GM12891 (cell line): ENCODE results near the gene WDR49.

ENCODE experiments used
- POLR2A ChIP-seq: IDR thresholded peaks from 2 replicates; pipeline ENCODE4 v1.6.1; 2011; ENCODE audit warnings: low read depth, low read length, control low read depth
- POLR2AphosphoS5 ChIP-seq: IDR thresholded peaks from 2 replicates; pipeline ENCODE4 v1.6.1; 2011; ENCODE audit warnings: low read depth, low read length, control low read depth

DNA sequence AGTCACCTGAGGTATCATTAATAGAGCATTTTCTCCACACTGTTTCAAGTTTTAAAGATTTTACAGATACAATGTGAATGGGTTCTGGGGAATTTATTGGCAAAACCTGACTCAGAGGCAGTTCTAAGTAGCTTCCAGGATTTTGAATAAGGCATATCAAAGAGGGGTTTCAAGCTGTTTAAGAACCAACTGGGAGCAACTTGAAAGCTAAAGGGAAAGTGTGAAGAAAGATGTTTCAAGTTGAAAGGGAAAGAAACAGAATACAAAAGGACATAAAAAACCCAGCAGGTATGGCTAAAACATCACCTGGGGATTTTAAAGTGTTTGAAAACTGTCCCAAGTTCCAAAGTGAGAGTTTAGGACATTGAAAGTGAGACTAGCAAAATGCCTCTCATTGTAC, 162.1 kb downstream of the WDR49 start:
- TF ChIP-seq POLR2A (no peak), POLR2AphosphoS5 (no peak)
